ENCODE measurements around the gene ARHGEF1. TPM values are rescaled to one million over a fixed set of nuclear protein-coding genes. Genes with fewer than 3 reads are reported as not detected.

ARHGEF1 gene
- total RNA-seq, result 10 to 100 TPM; 87.8 to 93.6 TPM
- long read RNA-seq, transcript ARHGEF1-203 (29 exons, 3,243 nt), result major isoform, 12 of 70 reads
- long read RNA-seq, transcript ARHGEF1-201 (29 exons, 3,171 nt), result minor isoform, 8 of 70 reads
- long read RNA-seq, partial matches to known transcripts, result 35 of 70 reads
- long read RNA-seq, other reads (novel, unspliced or antisense), result 13 of 70 reads

DNA sequence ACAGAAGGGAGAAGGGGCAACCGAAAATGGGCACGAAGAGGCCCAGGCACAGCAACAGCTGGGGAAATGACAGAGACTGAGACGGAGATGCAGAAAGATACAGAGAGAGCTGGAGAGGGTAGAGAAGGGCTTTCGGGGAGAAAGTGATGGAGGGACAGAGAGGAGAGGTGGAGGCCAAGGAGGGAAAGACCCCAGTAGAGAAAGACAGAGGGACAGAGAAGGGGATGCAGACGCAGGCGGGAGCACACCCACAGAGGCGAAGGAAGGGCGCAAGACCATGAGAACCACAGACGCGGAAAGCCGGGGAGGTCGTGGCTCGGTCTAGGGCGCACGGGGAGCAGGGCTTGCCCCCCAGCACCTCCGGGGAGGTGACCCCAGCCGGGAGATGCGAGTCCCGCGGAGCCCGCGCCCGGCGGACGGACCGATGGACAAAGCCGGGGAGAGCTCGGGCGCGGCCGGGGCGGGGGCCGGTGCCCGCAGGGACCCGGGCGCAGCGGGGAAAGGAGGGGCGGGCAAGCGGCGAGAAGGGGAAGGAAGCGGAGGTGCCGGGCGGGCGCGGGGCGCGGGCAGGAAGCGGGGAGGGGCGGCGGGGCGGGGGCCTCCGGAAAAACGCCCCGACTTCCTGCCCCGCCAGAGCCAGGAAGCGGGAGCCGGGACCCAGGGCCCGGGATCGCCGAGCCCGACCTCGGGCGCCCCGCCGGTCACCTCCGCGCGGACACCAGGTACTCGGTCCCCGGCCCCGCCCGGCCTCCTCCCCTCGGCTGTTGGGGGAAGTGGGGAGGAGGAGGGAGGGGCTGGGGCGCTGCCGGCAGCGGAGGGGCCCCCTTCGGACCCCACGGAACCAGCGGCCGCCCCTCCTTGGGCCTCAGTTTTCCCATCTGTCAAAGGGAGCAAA, at the start of gene ARHGEF1:
TSS of gene ARHGEF1 (plus strand) at position 617 of the 895 bp plus-strand sequence. CDS start 4,899 bp downstream, outside the sequence.
- DNase-seq (peak; percentile 63 to 79), ATAC-seq (peak; percentile 33)
- intact Hi-C loops (cut with DNase I, micrococcal nuclease), result no loop called here

DNA sequence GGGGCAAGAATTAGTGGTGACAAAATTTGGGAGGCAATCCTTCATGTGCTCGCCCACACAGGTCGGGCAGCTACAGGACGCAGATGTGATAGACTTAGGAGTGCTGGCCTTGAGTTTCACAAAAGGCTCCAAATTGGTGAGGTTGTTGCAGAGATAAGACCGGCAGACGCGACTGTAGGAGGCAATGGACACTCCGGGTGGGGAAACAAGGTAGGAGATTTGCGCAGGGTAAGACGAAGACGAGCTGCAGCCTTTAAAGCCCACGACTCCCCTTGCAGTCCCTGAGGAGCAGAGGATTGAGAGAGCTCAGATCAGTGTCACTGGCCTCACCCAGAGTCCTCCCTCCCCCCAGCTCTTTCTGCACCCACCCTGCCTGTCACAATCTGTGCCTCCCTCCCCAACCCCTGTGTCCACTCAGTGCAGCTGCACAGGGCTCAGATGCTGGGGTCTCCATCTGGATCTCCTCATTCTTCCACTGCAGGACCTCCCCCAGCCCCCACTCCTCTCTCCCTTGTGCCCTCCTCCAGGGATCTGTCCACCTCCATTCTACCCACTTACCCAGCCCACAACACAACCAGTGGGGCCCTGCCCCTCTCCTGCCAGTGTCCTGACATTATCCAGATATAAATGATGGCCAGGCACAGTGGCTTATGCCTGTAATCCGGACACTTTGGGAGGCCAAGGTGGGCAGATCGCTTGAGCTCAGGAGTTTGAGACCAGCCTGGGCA, 44.8 kb upstream of the ARHGEF1 start:
- intact Hi-C loops (cut with DNase I, micrococcal nuclease), result no loop called here
- ATAC-seq (no peak), DNase-seq (no peak)

DNA sequence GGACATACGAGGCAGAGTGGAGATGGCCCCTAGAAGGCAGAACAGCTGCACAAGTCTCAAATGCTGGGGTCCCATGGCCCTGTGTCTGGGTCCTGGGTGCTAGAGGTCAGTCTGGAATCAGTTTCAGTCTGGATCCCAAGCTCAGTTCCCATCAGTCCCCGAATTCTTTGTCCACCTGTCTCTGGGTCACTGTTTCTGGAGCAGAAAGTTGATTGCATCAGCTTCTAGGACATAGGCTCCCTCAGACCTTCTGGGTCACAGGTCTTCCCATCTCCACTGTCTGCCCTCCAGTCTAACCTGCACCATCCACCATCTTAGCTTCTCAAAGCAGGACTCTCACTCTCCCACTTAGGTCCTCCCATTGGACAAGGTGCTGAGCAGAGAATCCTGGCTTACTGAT, 43.8 kb upstream of the ARHGEF1 start:
- ATAC-seq (no peak), DNase-seq (no peak)
- intact Hi-C loops (cut with DNase I, micrococcal nuclease), result no loop called here

DNA sequence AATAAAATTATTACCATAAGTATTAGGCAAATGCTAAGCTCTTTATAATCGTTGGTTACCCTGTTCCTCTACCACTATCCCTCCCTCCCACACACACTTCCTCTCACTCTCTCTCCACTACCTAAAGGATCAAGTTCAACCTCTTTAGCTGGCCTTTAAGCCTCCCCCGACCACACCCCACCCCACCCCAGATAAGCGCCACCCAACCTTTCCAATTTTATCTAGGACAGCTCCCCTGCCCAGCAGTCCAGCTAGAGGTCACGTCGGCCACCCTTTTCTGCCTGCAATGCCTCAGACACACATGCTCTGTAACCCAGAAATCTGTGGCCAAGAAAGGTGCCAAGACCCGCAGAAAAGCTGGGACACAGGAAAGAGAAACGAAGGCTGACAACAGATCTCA, 39.6 kb upstream of the ARHGEF1 start:
- ATAC-seq (no peak), DNase-seq (no peak)
- intact Hi-C loops (cut with DNase I, micrococcal nuclease), result no loop called here

- DNase-seq, result no peak
- intact Hi-C loops (cut with DNase I, micrococcal nuclease), result no loop called here
Measured at GRCh38 chr19:41844601-41845000, 38.4 kb upstream of the ARHGEF1 start, which contains the start of gene LYPD4. Gene LYPD4, minus strand, starts transcription at chr19:41844683. Its CDS starts 5,398 bp downstream, at chr19:41839285.

GRCh38 chr19:41845001-41845050, 38.2 kb upstream of the ARHGEF1 start, which contains the start of gene DMRTC2:
Gene DMRTC2, plus strand, starts transcription at chr19:41845042. Its CDS starts 2,387 bp downstream, at chr19:41847429.
- intact Hi-C loops (cut with DNase I, micrococcal nuclease), result no loop called here
- DNase-seq (no peak), ATAC-seq (no peak)

More at GRCh38 chr19:41844601-41845000, 38.4 kb upstream of the ARHGEF1 start, which contains the start of gene LYPD4:
- ATAC-seq, result no peak

DNA sequence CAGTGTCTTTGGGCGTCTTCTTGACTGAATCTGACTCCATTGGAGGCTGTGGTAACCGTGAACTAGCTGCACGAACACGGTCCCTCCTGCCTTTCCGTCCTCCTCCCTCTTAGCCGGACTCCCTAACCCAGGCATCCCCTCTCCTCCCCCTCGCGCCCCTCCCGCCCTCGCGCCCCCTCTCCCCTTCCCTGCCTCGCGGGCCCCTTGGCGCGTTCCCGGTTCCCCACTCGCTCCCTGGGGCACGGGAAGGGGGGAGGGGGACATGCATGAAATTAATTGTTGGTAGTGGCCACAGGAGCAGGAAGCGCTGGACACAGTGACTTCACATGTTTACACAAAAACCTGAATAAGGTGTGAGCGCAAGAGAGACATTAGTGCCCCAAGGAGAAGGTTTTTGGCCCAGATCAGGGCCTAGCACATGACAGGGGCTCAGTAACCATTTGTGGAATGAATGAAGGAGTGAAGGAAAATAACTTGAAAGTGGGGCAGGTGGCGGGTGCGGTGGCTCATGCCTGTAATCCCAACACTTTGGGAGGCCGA, 37.9 kb upstream of the ARHGEF1 start:
- intact Hi-C loops (cut with DNase I, micrococcal nuclease), result no loop called here
- ATAC-seq (no peak), DNase-seq (no peak)

DNA sequence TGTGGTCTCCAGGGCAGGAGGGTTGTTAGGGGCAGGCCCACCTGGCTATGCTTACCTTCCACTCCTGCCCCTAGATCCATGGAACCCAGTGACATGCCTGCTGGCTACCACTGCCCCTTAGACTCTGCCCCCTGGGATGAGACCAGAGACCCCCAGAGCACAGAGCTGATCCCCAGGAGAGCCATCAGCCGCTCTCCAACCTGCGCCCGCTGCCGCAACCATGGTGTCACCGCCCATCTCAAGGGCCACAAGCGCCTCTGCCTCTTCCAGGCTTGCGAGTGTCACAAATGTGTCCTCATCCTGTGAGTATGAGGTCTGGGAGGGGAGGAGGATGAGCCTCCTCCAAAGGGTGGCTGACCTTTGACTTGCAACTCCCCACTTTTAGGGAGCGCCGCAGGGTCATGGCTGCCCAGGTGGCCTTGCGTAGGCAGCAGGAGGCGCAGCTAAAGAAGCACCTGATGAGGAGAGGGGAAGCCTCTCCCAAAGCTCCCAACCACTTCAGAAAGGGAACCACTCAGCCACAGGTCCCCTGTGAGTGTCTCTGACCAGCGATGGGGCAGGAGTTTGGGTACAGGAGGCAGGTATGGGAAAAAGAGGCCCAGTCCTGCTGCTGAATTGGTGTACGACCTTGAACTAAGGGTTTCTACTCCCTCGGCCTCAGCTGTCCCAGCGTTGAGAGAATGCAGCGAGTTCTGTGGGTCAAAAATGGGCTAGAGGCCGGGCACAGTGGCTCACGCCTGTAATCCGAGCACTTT, 35.5 kb upstream of the ARHGEF1 start:
- intact Hi-C loops (cut with DNase I, micrococcal nuclease), result no loop called here
- DNase-seq (no peak), ATAC-seq (no peak)

- no peak for DNase-seq
- intact Hi-C loops (cut with DNase I, micrococcal nuclease), result no loop called here
- ATAC-seq, result no peak
Measured at GRCh38 chr19:41848666-41849065, 34.3 kb upstream of the ARHGEF1 start.

GRCh38 chr19:41849067-41849466, 33.9 kb upstream of the ARHGEF1 start:
- intact Hi-C loops (cut with DNase I, micrococcal nuclease), result no loop called here
- no peak for ATAC-seq
- DNase-seq, result no peak

- DNase-seq (no peak), ATAC-seq (no peak)
- intact Hi-C loops (cut with DNase I, micrococcal nuclease), result no loop called here
Measured at GRCh38 chr19:41850381-41850780, 32.6 kb upstream of the ARHGEF1 start.

GRCh38 chr19:41851456-41851855, 31.5 kb upstream of the ARHGEF1 start:
- ATAC-seq, result no peak
- intact Hi-C loops (cut with DNase I, micrococcal nuclease), result no loop called here
- DNase-seq, result no peak

DNA sequence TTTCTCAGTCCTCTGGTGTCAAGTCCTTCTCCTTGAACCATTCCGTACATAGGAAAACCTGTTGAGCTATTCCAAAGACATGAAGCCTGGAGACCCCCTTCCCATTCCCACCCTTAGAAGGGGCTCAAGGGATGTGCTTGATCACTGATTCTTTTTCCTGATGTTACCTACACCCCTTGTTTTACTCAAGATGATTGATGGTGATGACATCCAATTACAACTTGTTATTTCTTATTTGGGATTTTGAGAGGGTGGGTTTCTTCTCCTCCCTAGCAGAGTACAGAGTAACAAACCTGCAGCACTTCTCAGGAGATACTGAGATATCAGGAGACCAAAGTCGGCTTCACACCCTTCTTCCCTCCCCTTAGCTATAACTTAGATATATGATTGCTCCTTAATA, 29.6 kb upstream of the ARHGEF1 start:
- ATAC-seq, result no peak
- intact Hi-C loops (cut with DNase I, micrococcal nuclease), result no loop called here
- DNase-seq, result no peak

GRCh38 chr19:41853768-41854167, 29.2 kb upstream of the ARHGEF1 start:
- DNase-seq (no peak), ATAC-seq (no peak)
- intact Hi-C loops (cut with DNase I, micrococcal nuclease), result no loop called here

GRCh38 chr19:41859213-41859617, 23.8 kb upstream of the ARHGEF1 start:
- DNase-seq (no peak), ATAC-seq (no peak)
- intact Hi-C loops (cut with DNase I, micrococcal nuclease), result no loop called here

GRCh38 chr19:41859618-41860418, 23.2 kb upstream of the ARHGEF1 start, which contains the start of gene RPS19:
Gene RPS19, plus strand, starts transcription at chr19:41860255. Its CDS starts 520 bp downstream, at chr19:41860775.
- peak; percentile 88 for ATAC-seq
- intact Hi-C loops (cut with DNase I, micrococcal nuclease), result no loop called here
- peak; percentile 98 to 99 for DNase-seq

- ATAC-seq (no peak), DNase-seq (no peak)
- intact Hi-C loops (cut with DNase I, micrococcal nuclease), result no loop called here
Measured at GRCh38 chr19:41860419-41861115, 22.4 kb upstream of the ARHGEF1 start.

Measured in left colon (tissue), 2 donors.